Thyroid gland (tissue), 4 donors: ENCODE results near the gene GLS2.
"Not testable (repeated sequence)": the region's sequence is repeated elsewhere in the genome, so short reads cannot be mapped to it uniquely, and the experiment has no call there.

Experiments
- POLR2A ChIP-seq, 2 donors: fragments of 450-650 bp; IDR thresholded peaks; one replicate each; pipeline ENCODE4 v1.6.1; 2017; ENCODE audit warnings: antibody characterized with exemption in 2 of 2, mild to moderate bottlenecking in 2 of 2, moderate library complexity in 1 of 2
- TF ChIP-seq, protein P1 (sequence below), 6 experiments: fragments of 200-600 bp in 3 of 6; fragments of 450-650 bp in 3 of 6; sonication (generic) in 3 of 6; IDR thresholded peaks; one replicate each; pipeline ENCODE4 v1.5.1; 2016 to 2019; ENCODE audit warnings: antibody characterized with exemption in 6 of 6, mild to moderate bottlenecking in 2 of 6, inconsistent platforms in 1 of 6, moderate library complexity in 1 of 6

DNA sequence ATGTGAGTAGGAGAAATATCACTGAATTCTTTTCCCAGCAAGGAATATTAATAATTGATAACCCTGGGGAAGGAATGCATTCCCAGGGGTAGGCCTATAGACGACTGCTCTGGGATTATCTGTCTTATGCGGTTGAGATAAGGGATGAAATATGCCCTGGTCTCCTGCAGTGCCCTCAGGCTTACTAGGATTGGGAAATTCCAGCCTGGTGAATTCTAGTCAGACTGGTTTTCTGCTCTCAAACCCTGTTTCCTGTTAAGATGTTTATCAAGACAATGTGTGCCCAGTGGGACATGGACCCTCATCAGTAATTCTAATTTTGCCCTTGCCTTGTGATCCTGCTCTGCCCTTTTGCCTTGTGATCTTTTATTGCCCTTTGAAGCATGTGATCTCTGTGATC is 44.8 kb downstream of the GLS2 start:
- TF ChIP-seq, protein P1, sequence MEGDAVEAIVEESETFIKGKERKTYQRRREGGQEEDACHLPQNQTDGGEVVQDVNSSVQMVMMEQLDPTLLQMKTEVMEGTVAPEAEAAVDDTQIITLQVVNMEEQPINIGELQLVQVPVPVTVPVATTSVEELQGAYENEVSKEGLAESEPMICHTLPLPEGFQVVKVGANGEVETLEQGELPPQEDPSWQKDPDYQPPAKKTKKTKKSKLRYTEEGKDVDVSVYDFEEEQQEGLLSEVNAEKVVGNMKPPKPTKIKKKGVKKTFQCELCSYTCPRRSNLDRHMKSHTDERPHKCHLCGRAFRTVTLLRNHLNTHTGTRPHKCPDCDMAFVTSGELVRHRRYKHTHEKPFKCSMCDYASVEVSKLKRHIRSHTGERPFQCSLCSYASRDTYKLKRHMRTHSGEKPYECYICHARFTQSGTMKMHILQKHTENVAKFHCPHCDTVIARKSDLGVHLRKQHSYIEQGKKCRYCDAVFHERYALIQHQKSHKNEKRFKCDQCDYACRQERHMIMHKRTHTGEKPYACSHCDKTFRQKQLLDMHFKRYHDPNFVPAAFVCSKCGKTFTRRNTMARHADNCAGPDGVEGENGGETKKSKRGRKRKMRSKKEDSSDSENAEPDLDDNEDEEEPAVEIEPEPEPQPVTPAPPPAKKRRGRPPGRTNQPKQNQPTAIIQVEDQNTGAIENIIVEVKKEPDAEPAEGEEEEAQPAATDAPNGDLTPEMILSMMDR (IDR thresholded peaks at IDR 0.05): not testable (repeated sequence)
- not testable (repeated sequence) for TF ChIP-seq POLR2A (IDR thresholded peaks at IDR 0.05)
